Epithelial cell of esophagus (primary cell): ENCODE results near the gene MTCL1.

Experiments
- DNase-seq: peaks from one replicate; pipeline ENCODE4 v3.0.0; 2010; ENCODE audit warnings: low read depth
- H3K4me3 ChIP-seq: 2 replicates; pipeline ENCODE4 v1.5.1; 2011; ENCODE audit warnings: mild to moderate bottlenecking, low read length, control low read depth
- TF ChIP-seq, protein P1 (sequence below): IDR thresholded peaks from 2 replicates; pipeline ENCODE4 v1.5.1; 2011; ENCODE audit warnings: low read depth, mild to moderate bottlenecking, low read length, control low read depth, inconsistent platforms; ENCODE audit not compliant: insufficient read depth; ENCODE audit errors: missing control alignments

Gene MTCL1

DNA sequence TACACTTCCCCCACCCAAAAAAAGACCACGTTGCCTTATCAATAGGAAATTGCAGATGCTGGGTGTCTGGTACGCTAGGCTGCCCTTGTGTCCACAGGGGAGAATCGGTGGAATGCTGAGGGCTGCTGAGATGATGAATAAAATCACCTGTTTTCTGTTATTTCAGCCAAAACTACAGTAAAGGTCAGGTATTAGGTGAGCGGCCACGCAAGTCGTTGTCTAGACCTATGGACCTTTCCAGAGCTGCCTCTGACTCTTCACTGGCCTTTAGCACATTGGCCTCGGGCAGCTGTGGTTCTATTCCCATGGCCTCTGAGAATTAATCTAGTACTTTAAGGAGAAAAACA, 89.6 kb downstream of the MTCL1 start:
- DNase-seq: no peak
- TF ChIP-seq, protein P1, sequence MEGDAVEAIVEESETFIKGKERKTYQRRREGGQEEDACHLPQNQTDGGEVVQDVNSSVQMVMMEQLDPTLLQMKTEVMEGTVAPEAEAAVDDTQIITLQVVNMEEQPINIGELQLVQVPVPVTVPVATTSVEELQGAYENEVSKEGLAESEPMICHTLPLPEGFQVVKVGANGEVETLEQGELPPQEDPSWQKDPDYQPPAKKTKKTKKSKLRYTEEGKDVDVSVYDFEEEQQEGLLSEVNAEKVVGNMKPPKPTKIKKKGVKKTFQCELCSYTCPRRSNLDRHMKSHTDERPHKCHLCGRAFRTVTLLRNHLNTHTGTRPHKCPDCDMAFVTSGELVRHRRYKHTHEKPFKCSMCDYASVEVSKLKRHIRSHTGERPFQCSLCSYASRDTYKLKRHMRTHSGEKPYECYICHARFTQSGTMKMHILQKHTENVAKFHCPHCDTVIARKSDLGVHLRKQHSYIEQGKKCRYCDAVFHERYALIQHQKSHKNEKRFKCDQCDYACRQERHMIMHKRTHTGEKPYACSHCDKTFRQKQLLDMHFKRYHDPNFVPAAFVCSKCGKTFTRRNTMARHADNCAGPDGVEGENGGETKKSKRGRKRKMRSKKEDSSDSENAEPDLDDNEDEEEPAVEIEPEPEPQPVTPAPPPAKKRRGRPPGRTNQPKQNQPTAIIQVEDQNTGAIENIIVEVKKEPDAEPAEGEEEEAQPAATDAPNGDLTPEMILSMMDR: no peak
- H3K4me3 ChIP-seq: no peak overlapping the region

DNA sequence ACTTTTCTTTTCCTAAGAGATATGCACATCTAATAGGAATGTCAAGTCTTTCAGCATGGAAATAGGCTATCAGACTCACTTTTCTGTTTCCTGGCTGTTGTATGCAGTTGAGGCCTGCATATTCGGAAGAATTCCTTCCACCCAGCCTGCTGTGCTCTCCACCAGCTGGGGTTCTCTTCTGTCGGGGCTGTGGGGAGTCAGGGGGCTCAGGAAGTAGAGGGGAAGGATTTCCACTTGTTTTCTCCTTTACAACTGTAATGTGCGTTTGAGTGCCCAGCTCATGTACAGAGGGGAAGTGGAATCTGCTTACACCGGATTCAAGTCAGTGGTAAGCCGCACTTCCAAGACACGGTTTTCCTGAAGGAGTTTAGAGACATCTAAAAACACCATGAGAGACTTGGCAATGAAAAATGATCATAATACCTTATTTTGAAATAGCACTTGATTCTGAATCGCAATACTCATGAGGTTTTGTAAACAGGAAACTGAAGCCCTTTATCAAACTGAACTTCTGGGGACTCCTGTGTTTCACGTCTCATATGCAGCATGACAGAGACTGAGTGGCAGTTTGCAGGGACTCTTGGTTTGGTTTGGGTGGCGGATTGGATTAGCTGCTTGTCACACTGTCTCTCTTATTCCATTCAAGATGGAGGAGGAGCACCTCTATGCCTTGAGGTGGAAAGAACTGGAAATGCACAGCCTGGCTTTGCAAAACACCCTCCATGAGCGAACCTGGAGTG, 90.4 kb downstream of the MTCL1 start:
- no peak for DNase-seq
- TF ChIP-seq, protein P1: no peak
- H3K4me3 ChIP-seq: no peak overlapping the region

DNA sequence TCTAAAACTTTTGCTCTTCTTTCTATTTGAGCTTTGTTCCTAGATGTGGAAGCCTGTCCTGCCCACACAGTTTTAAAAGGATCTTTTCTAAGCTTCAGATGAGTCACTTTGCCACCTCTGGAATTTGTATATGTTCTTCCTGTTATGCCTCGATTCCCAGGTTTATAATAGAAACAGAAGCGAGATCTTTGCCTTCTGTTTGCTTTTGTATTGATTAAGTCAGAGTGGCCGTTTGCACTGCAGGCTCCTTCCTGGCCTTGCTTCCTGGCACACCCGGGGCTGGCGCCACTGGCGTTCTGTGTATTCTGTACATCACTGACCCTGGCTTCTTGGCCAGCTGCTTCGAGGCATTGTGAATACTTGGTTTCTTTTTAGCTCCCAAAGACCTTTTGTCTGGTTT, 91.8 kb downstream of the MTCL1 start:
- H3K4me3 ChIP-seq: no peak overlapping the region
- peak; percentile 50 for DNase-seq
- TF ChIP-seq, protein P1: no peak

DNA sequence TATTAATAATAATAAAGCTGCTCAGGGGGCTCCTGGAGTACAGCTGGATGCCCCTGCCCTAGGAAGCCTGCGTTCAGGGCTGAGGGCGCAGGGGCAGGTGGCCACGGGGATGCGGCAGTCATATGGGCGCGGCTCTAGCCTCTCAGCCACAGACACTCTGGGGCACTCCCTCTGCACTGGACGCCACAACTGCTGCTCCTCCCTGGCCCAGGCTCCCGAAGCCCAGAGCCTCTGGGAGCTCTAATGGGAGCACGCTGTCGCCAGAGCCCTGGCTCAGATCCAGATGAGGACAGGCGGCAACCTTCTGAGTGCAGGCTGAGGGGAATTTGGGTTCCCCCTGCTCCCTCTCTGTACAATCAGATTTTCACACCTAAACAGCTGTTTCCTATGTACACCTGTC, 93.6 kb downstream of the MTCL1 start:
- no peak overlapping the region for H3K4me3 ChIP-seq
- no peak for DNase-seq
- TF ChIP-seq, protein P1: no peak

DNA sequence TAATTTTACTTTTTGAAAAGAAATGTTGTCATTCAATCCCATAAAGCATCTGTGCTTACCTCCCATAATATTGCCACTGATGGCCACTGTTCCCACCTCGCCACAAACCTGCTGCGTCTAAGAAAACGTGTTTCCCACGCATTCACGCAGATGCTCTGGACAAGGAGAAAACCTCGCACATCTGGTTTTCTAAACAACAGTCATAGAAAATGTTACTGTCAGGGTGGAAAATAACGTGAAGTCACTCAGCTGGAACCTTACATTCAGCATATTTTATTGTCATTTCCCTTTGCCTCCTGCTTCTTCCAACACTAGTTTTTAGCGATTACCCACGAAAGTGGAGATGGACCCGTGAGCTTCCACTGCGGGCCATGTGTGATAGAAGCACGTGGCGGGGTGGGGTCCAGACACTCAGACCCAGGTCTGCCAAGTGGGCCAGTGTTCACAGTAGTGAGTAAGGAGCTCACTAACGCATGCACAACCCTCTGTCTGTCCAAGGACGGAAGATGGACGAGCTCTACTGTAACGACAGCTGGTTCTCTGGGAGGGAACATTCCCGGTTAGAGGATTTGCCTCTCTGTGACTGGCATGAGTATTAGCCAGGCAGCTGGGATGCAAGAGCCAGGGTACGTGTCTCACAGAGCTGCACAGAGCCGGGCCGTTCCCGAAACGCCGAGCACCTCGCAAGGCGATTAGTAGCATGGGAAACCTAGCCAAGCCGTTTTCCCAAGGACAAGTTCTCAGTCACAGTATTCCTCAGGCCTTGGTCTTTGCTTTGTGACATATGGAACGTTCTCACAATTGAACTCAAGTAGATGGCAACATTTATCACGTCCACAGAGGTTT, 94.5 kb downstream of the MTCL1 start:
- no peak overlapping the region for H3K4me3 ChIP-seq
- no peak for DNase-seq
- TF ChIP-seq, protein P1: no peak

DNA sequence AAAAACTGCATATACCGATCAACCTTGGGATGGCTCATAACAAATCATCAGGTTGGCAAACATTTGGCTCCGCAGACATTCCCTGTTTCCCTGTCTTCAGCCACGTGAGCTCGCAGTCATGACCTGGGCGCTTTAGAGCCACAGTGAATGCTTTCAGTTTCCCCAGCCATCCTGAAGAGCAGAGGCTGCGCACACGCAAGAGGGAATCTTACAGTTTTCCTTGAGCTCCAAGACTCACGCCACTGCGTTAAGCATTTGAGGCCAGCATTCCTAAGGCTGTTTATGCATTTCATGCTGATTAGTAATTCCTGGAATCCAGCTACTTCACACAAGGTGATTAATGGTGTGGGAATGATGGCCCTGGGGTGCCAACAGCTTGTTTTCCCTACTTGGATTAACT, 95.1 kb downstream of the MTCL1 start:
- TF ChIP-seq, protein P1: no peak
- peak; percentile 96 for DNase-seq
- no peak overlapping the region for H3K4me3 ChIP-seq

DNA sequence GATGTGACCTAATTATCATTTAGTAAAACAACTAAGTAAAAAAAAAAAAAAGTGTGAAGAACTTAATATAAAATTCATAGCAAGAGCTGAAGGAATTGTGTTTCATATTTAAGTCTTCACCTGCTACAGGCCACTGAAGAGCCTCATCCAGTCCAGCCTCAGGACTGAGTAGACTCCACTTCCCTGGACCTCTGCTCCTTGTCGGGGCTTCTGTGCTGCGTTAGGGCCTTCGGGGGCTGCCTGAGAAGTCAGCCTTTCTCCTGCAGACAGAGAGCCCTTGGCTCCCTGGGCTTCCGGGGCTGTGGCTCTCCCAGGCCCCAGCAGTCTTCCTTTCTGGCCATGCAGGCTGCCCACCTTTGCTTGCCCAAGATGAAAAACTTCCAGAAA, 95.5 kb downstream of the MTCL1 start:
- no peak for DNase-seq

More for the DNA sequence above, 95.5 kb downstream of the MTCL1 start:
- TF ChIP-seq, protein P1: no peak
- H3K4me3 ChIP-seq: no peak overlapping the region
